ENCODE data around the gene WIPF2. TPM values are rescaled to one million over a fixed set of nuclear protein-coding genes. Genes with fewer than 3 reads are reported as not detected.

WIPF2 gene
- total RNA-seq, 2 experiments from 2014 or later, result 26.0 TPM

DNA sequence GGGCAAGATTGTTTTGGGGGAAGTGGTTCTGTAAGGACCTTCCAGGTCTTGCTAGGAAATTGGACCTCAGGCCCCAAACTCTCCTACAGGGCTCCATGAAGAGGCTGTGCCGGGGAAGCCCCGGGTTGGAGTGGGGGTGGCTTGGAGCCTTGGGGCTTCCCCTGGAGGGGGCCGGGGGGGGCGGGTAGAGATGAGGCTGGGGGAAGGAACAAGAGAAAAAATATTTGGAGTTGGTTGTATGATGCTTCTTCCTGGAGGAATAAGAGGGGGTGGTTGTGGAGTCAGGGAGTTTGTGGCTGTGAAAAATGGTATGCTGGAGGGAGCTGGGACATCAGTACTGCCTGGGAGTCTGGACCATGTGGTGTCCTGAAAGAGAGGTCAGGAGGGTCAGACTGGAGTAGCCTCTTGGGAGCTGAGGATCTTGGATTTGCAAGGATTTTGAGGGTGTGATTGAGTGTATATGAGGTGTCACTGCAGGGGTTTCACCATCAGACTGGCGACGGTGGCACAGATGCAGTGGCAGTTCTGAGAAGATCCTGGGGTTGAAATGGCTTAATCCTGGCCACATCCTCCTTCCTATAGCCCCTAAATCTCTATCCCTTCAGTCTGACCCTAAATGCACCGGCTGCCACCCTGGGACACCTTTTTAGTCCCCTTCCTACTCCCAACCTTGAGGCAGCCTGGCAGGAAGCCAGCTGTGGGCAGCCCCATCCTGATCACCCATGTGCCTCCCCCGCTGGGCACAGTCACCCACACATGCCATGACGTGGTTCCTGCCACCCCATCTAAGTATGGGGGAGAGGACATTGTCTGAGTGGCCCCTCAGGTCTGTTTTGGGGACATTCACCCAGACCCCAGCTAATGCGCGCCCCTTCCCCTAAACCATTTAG, 100.8 kb downstream of the WIPF2 start:
- CTCF ChIA-PET, result interaction anchor here (0.8 to 6.1 kb wide), 9 partner anchors 7 to 207 kb away, joined by 3 to 62 read pairs (median 5); no protein-coding TSS in a partner anchor
- peaks cover 76% of the 10 kb centered on the region for H3K4me1 Mint-ChIP-seq
- H3K27me3 Mint-ChIP-seq, result no peaks in the 10 kb centered on the region
- peak overlapping the region; percentile 90 for H3K4me3 Mint-ChIP-seq
- no peaks in the 10 kb centered on the region for H3K9me3 Mint-ChIP-seq
- peak overlapping the region; percentile 93 for H3K27ac Mint-ChIP-seq
- POLR2A ChIA-PET, result interaction anchor here (0.8 to 12.1 kb wide), 11 partner anchors 9 to 339 kb away, joined by 3 to 129 read pairs (median 5); partner anchors contain the start of genes CDC6, PSMD3, RARA and TOP2A
- H3K36me3 Mint-ChIP-seq (ENCODE audit: low read depth), result peaks cover 38% of the 10 kb centered on the region
- peak; percentile 74 for DNase-seq

DNA sequence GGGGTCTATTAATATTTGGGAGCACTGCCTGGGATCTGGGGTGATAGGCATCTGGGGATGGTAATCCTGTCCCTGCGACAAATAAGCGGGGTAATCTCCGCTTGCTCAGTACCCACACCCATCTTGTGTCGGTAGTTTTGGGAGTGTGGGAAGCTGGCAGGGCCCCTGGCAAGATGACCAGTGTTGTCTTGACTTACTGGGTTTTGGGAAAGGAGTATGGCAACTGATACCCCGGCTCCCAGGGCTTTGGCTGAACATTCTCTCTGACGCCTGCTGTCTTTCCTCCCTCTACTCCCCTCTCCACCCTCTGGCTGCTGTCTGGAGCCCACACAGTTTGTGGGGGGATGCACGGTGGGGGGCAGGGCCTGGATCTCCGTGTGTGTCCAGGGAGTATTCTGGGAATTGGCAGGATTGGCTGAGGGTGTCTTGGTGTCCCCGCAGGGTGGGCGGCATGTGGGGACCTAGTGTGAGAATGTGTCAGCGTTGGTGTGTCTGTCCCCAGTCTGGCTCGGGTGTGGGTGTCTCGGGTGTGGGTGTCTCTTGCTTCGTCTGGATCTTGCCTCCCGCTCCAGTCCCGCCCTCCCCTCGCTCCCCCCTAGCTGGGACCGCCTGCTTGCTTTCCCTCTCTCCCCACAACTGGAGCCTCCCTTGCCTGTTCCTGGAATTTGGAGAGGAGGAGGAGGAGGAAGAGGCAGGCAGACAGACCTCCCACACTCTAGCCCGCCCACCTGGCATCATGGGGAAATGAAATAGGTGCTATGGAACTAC, 101.8 kb downstream of the WIPF2 start:
- no peaks in the 10 kb centered on the region for H3K27me3 Mint-ChIP-seq
- peak overlapping the region; percentile 93 for H3K27ac Mint-ChIP-seq
- CTCF ChIA-PET, result interaction anchor here (0.8 to 1.5 kb wide), 3 partner anchors 20 to 208 kb away, joined by 3 to 5 read pairs (median 4); no protein-coding TSS in a partner anchor
- H3K4me3 Mint-ChIP-seq, result peak overlapping the region; percentile 90
- H3K9me3 Mint-ChIP-seq, result no peaks in the 10 kb centered on the region
- POLR2A ChIA-PET, result interaction anchor here (0.8 to 12.1 kb wide), 8 partner anchors 8 to 340 kb away, joined by 3 to 129 read pairs (median 20); partner anchors contain the start of genes CDC6, PSMD3 and RARA
- H3K4me1 Mint-ChIP-seq, result peaks cover 77% of the 10 kb centered on the region
- DNase-seq, result peak; percentile 46
- peaks cover 38% of the 10 kb centered on the region for H3K36me3 Mint-ChIP-seq (ENCODE audit: low read depth)

DNA sequence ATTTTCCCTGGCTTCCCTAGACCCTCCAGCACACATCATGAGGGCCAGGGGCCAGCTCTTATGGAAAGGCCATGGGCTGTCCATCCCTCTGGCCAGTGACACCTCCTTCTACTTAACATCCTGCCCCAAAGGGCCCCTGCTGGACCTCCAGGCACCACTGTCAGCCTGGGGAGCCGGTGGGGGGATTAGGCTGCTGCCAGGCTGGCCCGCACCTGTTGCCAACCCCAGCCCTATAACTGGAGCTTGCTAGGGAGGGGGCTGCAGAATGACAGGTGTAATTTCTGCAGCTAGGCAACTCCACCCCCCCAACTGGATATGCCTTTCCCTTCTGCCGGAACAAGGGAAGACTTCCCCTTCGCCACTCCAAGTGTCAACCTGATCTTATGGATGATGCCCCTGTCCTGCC, 102.4 kb downstream of the WIPF2 start:
- H3K36me3 Mint-ChIP-seq (ENCODE audit: low read depth), result peaks cover 42% of the 10 kb centered on the region

DNA sequence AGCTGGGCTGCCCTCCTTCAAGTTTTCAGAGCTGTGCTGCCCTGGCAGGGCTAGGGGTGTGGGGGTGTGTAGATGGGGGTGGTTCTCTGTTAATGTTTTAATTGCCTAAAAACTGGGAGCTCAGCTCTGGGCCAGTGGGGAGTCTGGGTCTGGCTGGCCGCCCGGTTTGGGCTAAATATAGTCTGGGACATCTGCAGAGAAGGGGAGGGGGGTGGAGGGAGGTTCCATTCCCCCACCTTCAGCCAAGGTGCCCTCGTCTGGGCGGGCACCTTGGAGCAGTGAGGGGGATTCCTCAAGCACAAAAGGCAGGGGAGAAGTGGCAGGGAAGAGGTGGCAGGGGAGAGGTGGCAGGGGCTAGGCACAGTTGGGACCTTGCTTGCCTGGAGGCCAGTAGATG, 102.9 kb downstream of the WIPF2 start:
- DNase-seq, result peak; percentile 28
- Mint-ChIP-seq H3K27me3 (no peaks in the 10 kb centered on the region), H3K36me3 (ENCODE audit: low read depth) (peaks cover 42% of the 10 kb centered on the region), H3K9me3 (no peaks in the 10 kb centered on the region), H3K4me3 (peak overlapping the region; percentile 90), H3K27ac (peak overlapping the region; percentile 93), H3K4me1 (peaks cover 81% of the 10 kb centered on the region)
- ChIA-PET CTCF (interaction anchor here (1.5 to 2.7 kb wide), 2 partner anchors 19 to 33 kb away, joined by 5 to 11 read pairs; no protein-coding TSS in a partner anchor), POLR2A (interaction anchor here (1.1 to 6.6 kb wide), 12 partner anchors 9 to 243 kb away, joined by 3 to 68 read pairs (median 9); partner anchors contain the start of genes CDC6, RARA and WIPF2)

More for the DNA sequence above, 102.4 kb downstream of the WIPF2 start:
- CTCF ChIA-PET, result interaction anchor here (1.5 kb wide), 1 partner anchor 34 kb away, joined by 5 read pairs; no protein-coding TSS in a partner anchor
- Mint-ChIP-seq H3K27ac (peak overlapping the region; percentile 93), H3K4me1 (peaks cover 77% of the 10 kb centered on the region), H3K9me3 (no peaks in the 10 kb centered on the region), H3K27me3 (no peaks in the 10 kb centered on the region), H3K4me3 (peak overlapping the region; percentile 90)
- DNase-seq, result no peak
- POLR2A ChIA-PET, result interaction anchor here (1.1 to 6.6 kb wide), 8 partner anchors 10 to 243 kb away, joined by 3 to 68 read pairs (median 16); partner anchors contain the start of genes CDC6 and RARA

DNA sequence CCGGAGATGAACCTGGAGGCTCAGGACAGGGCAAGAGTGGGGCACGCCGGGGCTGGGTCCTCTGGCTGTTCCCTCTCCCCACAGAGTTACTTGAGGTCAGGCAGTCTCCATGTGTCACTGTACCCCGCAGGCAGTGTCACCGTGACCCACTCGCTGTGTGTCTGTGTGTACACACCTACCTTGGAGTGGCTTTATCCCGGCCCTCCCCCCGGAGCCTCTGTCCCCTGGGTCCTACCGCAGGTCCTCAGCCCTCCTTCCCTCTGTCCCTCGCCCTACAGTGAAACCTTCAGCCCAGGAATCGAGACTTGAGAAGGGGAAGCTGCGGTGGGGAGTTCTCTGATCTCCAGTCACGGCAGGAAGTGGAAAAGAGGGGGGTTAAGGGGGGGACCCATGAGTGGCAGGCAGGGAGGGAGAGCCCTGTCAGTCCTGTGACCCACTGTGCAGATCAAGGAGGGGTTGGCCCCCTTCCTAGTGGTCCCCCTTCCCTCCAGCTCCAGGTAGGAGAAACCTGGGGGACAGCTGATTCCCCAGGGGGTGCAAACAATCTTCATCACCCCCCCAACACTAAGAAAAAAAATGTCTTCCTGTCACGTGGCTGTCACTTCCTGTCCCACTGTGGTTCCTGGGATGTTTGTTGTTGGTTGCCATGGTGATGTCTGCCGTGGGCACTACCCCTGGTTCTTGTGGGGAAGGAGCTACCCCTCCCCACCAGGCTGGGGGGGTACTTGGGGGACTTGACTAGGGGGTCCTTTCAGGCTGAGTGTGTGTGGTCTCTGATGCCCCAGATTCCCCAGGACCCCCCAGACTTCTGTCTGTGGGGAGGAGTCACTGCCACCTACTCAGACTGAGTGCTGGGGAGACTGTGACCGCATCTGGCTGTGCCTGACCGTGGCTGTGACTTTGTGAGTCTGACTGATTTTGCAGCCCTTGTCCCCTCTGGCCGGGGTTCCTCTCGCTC, 103.5 kb downstream of the WIPF2 start:
- H3K9me3 Mint-ChIP-seq, result no peaks in the 10 kb centered on the region
- CTCF ChIA-PET, result interaction anchor here (1.5 to 2.7 kb wide), 3 partner anchors 16 to 32 kb away, joined by 5 to 11 read pairs (median 5); no protein-coding TSS in a partner anchor
- peak; percentile 90 for DNase-seq
- H3K27me3 Mint-ChIP-seq, result no peaks in the 10 kb centered on the region
- peaks cover 47% of the 10 kb centered on the region for H3K36me3 Mint-ChIP-seq (ENCODE audit: low read depth)
- POLR2A ChIA-PET, result interaction anchor here (1.0 to 6.6 kb wide), 18 partner anchors 8 to 861 kb away, joined by 3 to 68 read pairs (median 5); partner anchors contain the start of genes CDC6, CDK12, RARA and TOP2A
- peak overlapping the region; percentile 90 for H3K4me3 Mint-ChIP-seq
- peaks cover 81% of the 10 kb centered on the region for H3K4me1 Mint-ChIP-seq
- H3K27ac Mint-ChIP-seq, result peak overlapping the region; percentile 93

DNA sequence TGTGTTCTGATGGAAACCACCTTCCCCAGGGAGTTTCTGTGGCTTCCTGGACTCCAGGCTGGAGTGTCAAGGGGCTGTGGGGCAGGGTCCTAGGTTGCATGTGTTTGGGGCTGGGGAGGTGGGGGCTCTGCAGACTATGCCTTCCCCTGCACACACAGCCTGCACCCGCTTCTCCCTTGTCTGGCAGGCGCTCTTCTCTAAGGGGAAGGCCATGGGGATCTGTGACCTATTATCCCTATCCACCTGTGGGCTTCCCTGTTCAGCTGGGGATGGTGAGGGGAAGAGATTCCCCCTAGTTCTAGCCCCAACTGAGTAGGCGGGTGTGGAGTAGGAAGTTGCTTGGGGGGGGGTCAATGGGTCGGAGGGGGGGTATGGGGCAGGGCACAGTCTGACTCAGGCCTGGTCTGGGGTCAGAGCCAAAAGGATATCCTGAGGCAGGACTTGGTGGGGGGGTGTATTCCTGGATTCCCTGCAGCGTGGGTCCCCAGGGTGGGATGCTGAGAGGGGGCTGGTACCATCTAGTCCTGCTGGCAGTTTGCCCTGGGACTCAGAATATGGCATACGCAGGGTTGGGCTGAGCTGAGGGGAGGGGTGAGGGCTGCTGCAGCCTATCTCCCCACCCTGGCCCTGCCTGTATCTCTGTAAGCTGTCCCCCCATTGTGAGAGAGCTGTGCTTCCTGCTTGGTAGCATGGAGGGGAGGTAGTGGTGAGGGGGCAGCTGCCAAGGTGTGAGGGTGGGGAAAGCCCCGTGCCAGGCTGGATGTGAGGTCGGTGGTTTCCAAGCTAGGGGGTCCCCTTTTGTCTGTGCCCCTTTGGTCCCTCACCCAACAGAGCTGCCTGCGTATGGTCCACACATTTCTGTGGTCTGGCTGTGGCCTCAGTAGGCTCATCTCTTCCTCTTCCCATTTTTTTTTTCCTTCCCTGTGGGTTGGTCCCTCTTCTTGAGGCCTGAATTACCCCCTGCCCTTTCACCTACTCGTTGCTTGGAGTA, 104.6 kb downstream of the WIPF2 start:
- peak overlapping the region; percentile 93 for H3K27ac Mint-ChIP-seq
- peak overlapping the region; percentile 90 for H3K4me3 Mint-ChIP-seq
- POLR2A ChIA-PET, result interaction anchor here (0.9 to 11.4 kb wide), 20 partner anchors 7 to 863 kb away, joined by 3 to 129 read pairs (median 5); partner anchors contain the start of genes CASC3, CCR7, CDC6 and CDK12
- no peaks in the 10 kb centered on the region for H3K27me3 Mint-ChIP-seq
- peaks cover 50% of the 10 kb centered on the region for H3K36me3 Mint-ChIP-seq (ENCODE audit: low read depth)
- peak; percentile 52 for DNase-seq
- no peaks in the 10 kb centered on the region for H3K9me3 Mint-ChIP-seq
- CTCF ChIA-PET, result interaction anchor here (1.0 to 4.6 kb wide), 7 partner anchors 17 to 237 kb away, joined by 3 to 20 read pairs (median 5); no protein-coding TSS in a partner anchor
- H3K4me1 Mint-ChIP-seq, result peaks cover 88% of the 10 kb centered on the region

DNA sequence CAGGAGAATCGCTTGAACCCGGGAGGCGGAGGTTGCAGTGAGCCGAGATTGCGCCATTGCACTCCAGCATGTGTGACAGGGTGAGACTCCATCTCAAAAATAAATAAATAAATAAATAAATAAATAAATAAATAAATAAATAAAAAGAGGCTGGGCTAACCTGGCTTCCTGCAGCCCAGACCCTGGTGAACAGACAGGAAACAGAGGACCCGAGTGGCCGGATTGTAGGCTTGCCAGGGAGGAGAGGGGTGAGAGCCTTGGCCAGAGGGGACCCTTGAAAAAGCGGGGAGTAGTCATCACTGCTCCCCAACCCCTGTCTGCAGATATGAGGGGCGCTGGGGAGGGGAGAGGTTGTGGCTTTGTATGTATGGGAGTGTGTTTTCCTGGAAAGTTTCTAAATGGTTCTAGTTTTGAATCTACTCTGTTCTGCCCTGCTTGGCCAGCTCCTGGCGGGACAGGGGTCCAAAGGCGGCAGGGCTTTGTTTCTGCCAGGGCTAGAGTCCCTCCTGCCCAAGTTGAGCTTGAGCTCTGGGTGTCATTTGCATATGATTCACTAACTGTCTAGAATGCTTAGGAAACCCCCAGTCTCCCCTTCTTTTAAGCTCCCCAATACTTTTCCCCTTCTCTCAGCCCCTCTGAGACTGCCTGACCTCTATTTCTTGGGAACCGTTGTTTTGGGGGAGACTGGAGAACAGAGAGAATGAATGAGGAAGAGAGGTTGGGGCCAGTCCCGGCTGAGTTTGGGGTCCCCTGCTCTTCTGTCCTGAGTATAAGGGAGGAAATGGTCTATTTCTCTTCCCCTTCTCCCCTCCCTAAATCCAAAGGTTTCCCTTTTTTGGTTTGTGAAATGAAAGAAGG, 106.3 kb downstream of the WIPF2 start:
- ChIA-PET POLR2A (interaction anchor here (0.7 to 11.4 kb wide), 17 partner anchors 8 to 1363 kb away, joined by 3 to 129 read pairs (median 4); partner anchors contain the start of genes CDC6, EIF1, TOP2A and WIPF2), CTCF (interaction anchor here (1.0 to 4.6 kb wide), 7 partner anchors 8 to 235 kb away, joined by 5 to 20 read pairs (median 13); no protein-coding TSS in a partner anchor)
- peak; percentile 45 for DNase-seq
- Mint-ChIP-seq H3K4me1 (peaks cover 90% of the 10 kb centered on the region), H3K27me3 (no peaks in the 10 kb centered on the region), H3K27ac (peak overlapping the region; percentile 93), H3K4me3 (peak overlapping the region; percentile 83), H3K9me3 (no peaks in the 10 kb centered on the region), H3K36me3 (ENCODE audit: low read depth) (peaks cover 45% of the 10 kb centered on the region)

DNA sequence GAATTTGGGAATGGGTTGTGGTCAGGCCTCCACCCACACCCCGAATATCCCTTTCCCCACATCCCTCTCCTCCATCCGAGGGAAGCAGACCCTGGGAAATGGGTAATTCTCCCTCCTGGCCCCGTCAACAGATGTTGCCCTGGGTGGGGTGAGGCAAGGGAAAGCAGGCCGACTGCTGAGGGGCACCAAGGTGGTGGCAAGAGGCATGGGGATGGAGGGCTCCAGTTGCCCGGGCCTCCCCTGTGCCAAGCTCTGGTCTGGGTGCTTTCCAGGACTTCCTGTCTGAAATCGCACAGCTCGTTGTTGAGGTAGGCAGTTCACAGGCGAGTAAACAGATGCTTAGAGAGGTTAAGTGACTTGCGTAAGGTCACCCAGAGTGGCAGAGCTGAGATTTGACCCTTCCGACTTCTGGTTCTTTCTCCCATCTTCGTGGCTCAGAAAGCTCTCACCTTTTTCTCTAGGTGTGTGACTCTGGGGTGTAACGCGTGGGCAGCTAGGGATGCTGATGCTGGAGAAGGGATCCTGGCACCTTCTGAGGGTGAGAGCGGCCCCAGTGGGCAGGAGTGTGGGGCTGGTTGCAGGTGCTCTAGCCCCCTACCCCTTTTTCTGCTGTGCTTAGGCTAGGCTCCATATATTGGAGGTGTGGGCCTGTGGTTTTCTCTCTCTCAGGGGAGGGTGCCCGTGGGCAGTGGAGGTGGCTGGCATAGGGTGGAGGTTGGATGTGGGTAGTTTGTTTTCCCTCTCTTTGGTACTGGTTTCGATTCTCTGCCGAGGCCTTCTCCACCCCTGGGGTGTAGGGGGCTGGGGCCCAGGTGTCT, 107.1 kb downstream of the WIPF2 start:
- Mint-ChIP-seq H3K4me1 (peaks cover 90% of the 10 kb centered on the region), H3K36me3 (ENCODE audit: low read depth) (peaks cover 45% of the 10 kb centered on the region), H3K9me3 (no peaks in the 10 kb centered on the region), H3K4me3 (peak overlapping the region; percentile 83), H3K27ac (peak overlapping the region; percentile 93), H3K27me3 (no peaks in the 10 kb centered on the region)
- CTCF ChIA-PET, result interaction anchor here (1.0 to 4.6 kb wide), 8 partner anchors 9 to 235 kb away, joined by 5 to 20 read pairs (median 10); no protein-coding TSS in a partner anchor
- DNase-seq, result peak; percentile 74
- POLR2A ChIA-PET, result interaction anchor here (0.6 to 11.4 kb wide), 21 partner anchors 8 to 1362 kb away, joined by 3 to 129 read pairs (median 4); partner anchors contain the start of genes CDC6, EIF1 and WIPF2

DNA sequence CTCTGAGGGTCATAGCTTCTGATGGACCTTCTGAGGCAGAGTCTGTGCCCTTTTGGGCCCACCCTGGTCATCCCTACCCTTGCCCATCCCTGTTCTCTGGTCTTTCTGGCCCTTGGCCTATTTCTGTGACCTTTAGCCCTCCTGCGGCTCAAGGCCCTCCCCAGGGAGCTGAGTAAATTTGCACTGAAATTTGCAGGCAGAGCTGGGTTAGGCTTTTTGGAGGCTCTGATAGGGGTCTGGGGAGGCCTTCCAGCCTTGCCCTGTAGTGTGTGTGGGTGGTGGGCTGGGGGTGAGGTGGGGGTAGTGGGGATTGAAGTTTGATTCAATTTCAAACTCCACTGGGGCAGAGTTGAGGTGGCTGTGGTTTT, 107.7 kb downstream of the WIPF2 start:
- DNase-seq, result no peak
- peaks cover 46% of the 10 kb centered on the region for H3K36me3 Mint-ChIP-seq (ENCODE audit: low read depth)
- H3K27ac Mint-ChIP-seq, result peak overlapping the region; percentile 93
- H3K4me1 Mint-ChIP-seq, result peaks cover 91% of the 10 kb centered on the region
- H3K4me3 Mint-ChIP-seq, result peak overlapping the region; percentile 83
- no peaks in the 10 kb centered on the region for H3K27me3 Mint-ChIP-seq
- H3K9me3 Mint-ChIP-seq, result no peaks in the 10 kb centered on the region
- ChIA-PET POLR2A (interaction anchor here (0.6 to 11.4 kb wide), 13 partner anchors 10 to 178 kb away, joined by 3 to 129 read pairs (median 7); partner anchors contain the start of gene CDC6), CTCF (interaction anchor here (0.9 to 4.6 kb wide), 9 partner anchors 8 to 234 kb away, joined by 3 to 20 read pairs (median 5); no protein-coding TSS in a partner anchor)

All from activated CD4-positive, alpha-beta memory T cell treated with anti-CD3 and anti-CD28 coated beads, Interleukin-2, amount 10 ng/mL, durations not matched to agents 7 days and 5 days (primary cell).